Middle frontal gyrus (tissue), 1 donor: ENCODE results near the gene LGI4.
"Not testable (repeated sequence)": the region's sequence is repeated elsewhere in the genome, so short reads cannot be mapped to it uniquely, and the experiment has no call there.

Experiments used
- DNase-seq: peaks from one replicate; pipeline ENCODE4 v3.0.0-alpha.2; 2015; ENCODE audit warnings: low spot score; ENCODE audit errors: extremely low spot score

The LGI4 gene

DNA sequence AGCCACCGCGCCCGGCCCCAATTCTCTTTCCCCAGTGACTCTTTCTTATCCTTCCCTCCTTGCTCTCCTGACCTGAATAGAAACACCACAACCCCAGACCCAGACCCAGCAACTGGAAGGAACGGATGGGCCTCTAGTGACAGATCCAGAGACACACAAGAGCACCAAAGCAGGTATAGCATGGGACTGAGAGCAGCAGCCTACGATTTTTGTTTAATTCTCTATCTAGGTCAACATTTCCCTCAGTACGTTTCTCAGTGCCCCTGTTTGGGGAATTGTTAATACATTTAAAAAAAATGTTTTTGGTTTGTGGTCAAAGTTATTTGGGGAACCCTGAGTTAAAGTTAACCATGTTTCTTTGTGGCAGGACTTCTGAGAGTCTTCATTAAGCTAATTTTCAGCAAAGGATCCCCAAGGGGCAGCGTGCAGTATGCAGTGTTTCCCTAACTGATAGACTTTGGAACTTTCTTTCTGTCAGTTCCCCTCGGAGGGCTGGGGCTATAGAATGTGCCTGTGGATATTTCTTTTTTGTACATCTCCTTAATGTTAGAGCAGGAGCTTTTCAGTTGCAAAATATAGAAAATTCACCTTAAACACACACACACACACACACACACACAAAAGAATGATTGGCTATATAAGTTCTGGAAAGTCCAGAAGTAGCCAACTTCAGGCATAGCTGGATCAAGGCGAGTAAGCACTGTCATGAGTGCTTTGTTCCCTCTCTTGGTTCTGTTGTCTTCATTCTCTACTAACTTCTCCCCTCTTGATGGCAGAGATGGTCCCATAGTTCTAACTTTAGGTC, 26.0 kb upstream of the LGI4 start:
- DNase-seq: no peak

DNA sequence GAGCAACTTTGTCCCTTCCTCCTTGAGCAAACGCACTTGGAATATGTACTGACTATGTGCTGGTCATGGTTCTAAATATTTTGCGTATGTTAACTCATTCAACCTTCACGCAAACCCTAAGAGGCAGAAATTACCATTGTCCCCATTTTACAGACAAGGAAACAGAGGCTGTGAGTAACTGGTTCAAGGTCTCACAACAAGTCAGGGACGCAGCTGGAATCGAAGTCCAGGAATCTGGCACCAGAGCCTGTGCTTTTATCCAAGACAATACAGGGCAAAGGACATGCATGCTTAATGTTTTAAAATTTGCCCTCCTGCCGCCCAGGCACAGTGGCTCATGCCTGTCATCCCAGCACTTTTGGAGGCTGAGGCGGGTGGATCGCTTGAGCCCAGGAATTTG, 24.7 kb upstream of the LGI4 start:
- no peak for DNase-seq

DNA sequence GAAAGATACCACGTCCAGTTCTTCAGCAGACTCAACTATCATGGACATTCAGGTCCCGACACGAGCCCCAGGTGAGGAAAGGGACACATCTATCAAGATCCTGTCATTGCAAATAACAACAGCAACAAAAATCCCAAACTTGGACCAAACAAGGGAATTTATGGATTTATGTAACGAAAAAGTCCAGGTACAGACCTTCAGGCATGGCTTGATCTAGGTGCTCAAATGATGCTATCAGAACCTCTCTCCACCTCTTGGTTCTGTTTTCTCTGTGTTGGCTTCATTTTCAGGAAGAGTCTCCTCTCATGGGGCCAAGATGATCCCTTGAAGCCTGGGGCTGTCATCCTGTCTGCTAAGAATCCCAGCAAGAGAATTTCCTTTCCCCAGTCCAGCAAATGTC, 22.6 kb upstream of the LGI4 start:
- DNase-seq: no peak

DNA sequence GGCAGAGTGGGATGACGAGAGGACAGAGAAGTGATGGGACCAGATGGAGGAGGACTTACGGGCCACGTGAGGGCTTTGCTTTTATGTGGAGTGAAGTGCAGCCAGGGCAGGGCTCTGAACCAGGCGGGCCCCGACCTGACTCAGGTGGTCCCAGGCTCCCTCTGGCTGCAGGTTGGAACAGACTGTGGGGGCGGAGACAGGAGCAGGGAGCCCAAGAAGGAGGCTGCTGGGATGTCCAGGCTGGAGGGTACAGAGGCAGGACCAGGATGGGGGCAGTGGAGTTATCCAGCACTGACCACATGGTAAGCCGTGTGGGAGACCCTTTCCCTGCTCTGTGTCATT, 21.8 kb upstream of the LGI4 start:
- no peak for DNase-seq

DNA sequence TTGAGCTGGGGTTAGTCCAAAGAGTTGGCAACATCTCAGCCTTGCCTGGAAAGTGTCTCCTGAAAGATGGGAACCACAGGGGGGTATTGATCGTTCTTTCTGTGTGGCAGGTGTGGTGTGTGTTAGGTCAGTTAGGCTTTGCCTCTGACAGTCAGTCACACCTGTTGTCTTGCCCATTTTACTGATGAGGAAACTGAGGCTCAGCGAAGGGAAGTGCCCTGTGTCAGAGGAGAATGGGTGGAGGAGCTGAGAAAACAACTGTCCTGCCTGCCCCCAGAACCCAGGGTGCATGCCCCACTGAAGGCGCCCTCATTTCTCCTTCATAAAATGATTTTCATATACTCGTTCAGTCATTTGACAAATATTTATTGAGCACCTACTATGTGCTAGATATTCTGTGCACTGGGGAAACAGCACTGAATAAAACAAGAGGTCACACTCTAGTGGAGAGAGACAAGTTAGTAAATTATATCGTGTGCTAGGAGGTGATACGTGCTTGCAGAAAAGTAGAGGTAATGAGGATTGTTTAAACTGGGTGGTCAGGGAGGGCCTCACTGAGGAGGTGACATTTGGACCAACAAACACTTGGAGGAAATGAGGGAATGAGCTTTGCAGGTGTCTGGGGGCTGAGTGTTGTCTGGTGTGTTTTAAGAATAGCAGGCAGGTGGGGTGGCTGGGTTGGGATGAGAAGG, 21.3 kb upstream of the LGI4 start:
- no peak for DNase-seq

DNA sequence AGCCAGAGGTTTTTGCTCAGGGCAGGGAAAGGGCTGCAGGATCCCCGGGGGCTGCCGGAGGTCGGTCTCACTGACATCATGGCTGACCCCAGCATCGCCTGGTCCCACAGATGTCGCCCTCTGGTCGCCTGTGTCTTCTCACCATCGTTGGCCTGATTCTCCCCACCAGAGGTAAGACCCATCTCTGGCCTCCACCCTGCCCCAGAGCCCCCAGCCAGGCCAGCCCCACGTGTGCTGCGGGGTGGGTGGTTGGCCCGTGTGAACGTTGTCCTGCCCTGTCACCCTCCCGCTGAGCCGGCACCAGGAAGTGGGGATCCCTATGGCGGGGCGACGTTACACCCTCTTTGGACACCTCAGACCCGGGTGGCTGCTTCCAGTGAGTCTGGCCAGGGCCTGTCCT, 20.6 kb upstream of the LGI4 start:
- DNase-seq: no peak

DNA sequence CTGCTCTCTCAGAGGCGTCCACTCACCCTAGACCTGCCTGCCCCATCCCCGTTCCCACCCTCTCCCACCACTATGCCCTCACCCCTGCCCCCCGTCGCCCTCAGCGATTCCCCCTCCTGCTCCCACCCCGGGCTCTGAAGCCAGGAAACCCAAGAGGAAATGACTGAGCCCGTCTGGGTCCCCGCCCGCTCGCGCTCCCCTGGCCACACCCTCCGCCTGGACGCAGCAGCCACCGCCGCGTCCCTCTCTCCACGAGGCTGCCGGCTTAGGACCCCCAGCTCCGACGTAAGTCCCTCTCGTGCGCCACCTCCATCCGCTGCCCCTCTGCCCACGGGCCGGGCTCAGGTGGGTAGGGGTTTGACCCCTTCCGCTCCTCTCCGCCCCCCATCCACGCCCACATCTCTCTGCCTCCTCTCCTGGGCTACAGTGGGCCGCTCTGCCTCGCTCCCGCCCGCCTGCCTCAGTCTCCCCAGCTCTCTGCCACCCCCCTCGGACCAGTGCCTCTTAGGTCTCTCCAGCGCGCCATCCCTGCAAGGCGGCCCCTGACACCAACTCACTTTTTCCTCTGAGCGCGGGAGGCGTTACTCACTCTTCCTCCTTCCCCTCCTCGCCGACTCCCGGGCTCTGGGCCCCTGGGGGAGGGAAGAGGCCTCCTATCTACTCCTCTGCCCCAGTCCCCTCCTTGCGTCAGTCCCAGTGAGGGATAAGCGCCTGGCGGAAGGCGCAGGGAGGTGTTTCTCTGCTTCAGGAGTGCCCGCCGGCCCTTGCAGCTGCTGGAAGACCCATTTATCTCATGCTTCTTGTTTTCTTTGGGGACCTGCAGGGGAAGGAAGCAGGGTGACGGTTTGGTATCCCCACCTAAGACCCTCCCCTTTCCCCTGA, 19.9 kb upstream of the LGI4 start, which contains the start of gene FXYD5:
Gene FXYD5, plus strand, starts transcription at position 211 of the 882 bp plus-strand sequence. CDS start 816 bp downstream, outside the sequence.
- DNase-seq: no peak

DNA sequence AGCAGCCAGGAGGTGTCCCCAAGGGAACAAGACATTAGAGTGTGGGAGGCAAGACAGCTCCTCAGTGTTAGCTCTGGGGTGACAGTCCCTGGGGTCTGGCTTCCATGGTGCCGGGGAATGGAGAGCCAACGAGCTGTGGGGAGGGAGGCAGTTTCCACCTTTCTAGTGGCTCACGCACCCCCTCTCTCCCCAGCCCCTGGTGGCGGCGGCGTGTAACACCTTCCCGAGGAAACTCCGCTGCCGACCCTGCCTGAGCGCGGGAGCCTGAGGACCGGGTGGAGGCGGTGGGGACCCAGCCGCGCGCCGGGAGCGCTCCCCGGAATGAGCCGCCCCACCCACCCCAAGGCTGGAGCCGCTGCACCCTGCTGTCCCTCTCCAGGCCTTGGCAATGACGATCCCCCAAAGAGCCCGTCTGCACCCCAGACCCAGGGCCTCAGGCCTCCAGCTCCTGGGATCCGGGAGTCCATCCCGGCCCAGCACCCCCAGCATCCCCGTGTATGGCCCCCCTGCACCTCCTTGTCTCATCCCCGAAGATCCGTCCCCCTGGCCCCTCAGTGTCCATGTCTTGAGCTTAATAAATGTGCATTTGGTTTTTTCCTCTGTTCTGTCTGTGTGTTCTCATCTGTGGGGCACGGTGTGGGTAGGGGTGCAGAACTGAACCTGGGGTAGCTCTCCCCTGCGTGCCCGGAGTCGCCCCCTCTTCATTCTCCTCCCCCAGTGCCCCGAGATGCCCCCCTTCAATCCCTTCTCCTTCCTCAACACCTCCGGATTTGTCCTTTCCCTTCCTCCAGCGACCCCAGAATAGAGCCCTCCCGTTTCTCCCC, 19.1 kb upstream of the LGI4 start:
- DNase-seq: no peak

DNA sequence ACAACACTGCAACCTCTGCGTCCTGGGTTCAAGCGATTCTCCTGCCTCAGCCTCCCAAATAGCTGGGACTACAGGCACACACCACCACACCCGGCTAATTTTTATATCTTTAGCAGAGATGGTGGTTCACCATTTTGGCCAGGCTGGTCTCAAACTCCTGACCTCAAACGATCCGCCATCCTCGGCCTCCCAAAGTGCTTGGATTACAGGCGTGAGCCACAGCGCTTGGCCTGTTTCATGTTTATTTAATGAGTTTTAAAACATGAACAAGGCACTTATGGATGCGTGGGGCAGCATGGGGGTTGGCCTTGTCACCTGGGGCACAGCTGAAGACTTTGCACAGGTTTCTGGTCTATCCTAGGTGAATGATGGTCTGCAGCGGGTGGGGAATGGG, 18.3 kb upstream of the LGI4 start:
- DNase-seq: not testable (repeated sequence)

DNA sequence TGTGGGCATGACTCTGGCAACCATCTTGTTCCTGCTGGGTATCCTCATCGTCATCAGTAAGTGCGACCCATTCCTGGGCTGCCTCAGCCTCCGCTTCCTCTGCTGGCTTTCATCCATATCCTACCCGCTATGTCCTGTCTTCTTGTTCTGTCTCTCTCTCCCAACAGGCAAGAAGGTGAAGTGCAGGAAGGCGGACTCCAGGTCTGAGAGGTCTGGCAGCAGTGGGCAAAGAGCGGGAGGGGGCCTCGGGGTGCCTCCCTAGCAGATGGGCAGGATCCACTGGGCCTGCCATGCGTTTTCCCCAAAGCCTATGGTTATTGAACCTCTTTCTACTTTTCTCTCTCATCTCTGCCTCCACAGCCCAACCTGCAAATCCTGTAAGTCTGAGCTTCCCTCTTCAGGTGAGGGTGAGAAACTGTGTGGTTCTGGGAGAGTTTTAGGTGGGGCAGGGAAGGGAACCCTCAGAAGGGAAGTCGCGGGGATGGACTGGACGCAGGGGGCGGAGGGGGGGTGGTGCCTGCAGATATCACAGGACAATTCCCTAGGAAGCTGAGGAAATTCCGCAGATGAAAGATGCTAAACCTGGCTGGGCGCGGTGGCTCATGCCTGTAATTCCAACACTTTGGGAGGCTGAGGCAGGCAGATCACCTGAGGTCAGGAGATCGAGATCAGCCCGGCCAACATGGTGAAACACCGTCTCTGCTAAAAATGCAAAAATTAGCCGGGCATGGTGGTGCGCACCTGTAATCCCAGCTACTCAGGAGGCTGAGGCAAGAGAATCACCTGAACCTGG, 16.6 kb upstream of the LGI4 start:
- DNase-seq: no peak

DNA sequence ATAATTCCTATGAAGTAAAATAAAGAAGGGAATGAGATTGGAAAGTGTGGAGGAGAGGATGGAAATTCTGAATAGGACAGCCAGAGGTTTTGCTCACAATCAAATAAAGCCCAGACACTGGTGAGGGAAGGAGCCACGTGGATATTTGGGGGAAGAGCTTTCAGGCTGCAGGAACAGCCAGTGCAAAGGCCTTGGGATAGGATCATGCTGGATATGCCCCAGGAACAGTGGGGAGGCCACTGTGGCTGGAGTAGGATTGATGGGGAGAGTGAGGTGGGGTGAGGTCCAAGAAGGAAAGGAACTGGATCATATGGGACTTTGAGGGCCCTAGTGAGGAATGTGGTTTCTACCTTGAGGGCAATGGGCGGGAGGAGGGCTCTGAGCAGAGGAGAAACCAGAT, 15.6 kb upstream of the LGI4 start:
- DNase-seq: no peak

DNA sequence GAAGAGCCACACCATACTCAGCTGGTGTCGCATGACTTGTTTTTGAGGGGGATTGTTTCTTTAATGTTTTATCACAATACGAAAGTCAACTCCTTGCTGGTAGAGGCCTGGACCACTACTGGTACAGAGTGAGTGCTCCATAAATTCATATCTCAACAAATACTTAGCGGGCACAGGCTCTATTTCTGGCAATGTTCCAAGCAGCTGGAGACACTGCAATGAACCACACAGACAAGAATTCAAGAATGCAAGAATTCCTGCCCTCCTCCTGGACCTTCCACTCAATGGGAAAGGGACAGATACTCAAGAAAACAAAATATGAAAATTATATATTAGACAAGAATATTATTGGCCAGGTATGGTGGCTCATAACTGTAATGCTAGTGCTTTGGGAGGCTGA, 14.6 kb upstream of the LGI4 start:
- no peak for DNase-seq

DNA sequence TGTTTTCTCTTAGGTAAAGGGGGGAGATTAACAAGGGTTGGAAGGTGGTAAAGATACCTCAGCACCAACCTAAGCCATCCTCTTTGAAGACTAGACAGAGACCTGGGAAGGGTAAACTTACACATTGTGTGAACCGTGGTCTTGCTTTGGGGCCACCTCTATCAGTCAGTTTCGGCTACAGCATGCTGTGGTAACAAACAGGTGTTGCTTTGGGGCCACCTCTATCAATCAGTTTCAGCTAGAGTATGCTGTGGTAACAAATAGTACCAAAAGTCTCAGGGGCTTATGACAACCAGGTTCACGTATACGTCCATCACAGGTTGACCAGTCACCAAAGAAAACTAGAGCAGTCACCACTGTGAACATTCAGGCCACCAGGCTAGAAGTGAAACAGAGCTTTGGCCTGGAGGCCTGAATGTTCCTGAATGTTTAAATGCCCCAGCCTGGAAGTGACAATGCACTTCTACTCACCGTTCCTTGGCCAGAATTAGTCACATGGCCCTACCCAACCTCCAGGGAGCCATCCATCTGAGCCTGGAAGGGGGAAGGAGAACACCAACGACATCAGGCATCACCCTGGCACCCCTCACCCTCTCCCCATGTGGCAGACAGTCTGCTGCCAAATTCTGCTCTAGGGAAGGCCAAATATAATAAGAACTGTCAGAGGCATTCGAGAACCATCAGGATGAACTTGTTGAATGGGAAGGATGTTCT, 12.0 kb upstream of the LGI4 start:
- DNase-seq: no peak

DNA sequence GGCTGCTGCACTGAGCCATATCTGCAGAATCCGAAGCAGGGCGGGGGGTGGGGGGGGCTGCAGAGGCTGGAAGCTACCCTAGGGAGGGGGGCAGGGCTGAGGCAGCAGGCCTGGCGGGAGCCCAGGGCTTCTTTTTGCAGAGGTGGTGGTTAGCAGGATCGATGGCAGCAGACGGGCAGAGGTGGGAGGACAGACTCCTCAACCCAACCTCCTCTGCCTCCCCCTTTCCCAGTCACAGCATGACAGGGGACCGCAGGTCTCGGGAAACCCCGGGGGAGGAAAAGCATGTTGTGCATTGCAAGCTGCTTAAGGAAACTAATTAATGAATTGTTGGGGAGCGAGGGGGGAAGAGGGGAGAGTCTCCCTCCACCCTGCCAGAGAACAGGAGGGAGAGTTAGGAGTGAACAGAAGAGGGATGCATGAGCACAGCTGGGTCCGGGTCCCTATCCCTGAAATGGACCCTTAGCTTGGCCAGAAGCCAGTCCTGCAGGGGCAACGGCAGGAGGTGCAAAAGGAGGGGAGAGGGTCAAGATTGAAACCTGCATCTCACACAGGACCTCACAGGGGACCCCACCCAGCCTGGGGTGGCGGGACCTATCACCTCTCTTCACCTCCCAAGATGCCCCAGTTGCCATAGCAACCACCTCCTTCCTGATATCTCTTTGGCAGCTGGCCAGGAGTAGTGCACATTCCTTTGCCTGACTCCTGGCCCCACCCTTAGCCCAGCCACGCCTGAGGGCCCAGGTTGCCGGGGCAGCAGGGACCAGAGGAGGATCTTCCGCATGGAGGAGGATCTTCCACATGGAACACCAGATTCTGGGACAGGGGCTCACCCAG, 10.0 kb upstream of the LGI4 start:
- DNase-seq: no peak

DNA sequence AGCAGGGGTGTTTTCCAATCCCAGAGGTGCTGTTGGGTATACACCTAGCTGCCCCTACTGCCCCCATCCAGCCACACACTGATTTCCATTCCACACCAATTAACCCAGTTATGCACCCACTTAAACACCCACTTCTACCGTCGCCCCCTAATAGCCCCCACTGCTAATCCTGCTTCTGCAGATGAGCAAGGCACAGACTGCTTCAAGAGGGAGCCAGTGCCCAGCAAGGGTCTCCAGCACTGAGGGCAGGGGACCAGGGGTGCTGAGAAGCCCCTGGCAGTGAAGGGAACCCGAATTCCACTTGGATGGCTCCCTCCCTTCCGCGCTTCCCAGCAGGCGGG, 9.4 kb upstream of the LGI4 start:
- DNase-seq: no peak

DNA sequence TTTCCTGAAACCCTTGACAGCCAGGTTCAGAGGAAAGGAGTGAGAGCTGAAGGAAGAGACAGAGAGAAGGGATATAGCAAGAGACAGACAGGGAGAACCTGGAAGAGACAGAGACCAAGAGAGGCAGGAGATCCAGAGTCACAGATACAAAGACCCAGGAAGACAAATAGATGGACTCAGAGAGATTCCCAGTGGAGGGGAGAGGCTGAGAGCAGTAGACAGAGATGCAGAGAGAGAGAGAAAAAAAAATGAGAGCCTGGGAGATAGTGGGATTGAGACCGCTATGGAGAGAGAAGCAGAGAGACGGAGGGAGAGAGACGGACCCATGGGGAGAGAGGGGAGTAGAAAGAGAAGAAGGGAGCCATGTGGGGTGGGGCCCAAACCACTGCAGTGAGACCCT, 9.0 kb upstream of the LGI4 start:
- DNase-seq: no peak

DNA sequence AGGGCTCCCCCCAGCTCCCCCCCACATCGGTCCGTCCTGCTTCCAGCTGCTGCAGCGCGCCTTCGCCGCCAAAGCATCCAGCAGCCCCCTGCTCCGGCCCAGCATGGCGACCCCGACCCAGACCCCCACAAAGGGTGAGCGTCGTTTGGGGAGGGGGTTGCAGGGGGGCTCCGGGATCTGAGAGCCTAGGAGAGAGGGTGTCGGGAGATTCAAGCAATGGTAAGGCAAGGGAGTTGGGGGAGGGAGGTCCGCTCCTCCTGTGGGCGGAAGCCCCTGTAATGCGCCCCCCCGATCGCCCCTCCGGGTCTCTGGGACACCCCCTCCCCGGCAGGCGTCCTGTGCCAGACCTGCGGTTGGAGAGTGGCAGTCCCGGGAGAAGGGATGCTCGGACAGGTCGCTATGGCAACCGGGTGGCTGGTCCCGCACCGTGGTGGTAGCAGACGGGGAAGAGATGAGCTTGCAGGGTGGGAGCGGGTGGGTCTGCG, 8.4 kb upstream of the LGI4 start, which contains the start of gene FXYD7:
Gene FXYD7, plus strand, starts transcription at position 25 of the 485 bp plus-strand sequence. Its CDS starts 79 bp downstream, at position 104.
- no peak for DNase-seq

DNA sequence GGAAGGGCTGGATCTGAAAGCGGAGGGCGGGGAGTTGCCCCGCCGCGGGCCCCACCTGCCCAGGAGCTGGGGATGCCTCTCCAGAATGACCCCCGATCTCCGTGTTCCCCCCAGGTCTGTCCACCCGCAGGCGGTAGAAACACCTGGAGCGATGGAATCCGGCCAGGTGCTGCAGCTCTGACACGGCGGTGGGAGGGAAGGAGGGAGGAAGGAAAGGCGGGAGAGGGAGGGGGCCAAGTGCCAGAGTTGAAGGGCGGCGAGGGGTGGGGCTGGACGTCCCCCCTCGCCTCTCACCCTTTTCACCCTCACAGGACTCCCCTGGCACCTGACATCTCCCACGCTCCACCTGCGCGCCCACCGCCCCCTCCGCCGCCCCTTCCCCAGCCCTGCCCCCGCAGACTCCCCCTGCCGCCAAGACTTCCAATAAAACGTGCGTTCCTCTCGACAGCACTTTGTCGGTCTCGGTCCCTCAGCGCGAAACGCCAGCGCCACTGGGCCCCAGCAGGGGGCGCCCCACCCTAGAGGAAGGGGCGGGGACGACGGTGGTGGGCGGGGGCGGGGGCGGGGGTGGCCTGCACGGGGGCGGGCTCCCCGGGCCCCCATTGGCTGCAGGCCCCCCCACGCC, 7.9 kb upstream of the LGI4 start:
- DNase-seq: no peak
